LNCAP (cell line): Measurements from ENCODE around the gene TMEM255B.

ENCODE experiments used
- TF ChIP-seq, protein P1 (sequence below): fragments of 450-650 bp; IDR thresholded peaks from 2 replicates; pipeline ENCODE4 v1.5.1; 2017; ENCODE audit warnings: mild to moderate bottlenecking

TMEM255B gene

DNA sequence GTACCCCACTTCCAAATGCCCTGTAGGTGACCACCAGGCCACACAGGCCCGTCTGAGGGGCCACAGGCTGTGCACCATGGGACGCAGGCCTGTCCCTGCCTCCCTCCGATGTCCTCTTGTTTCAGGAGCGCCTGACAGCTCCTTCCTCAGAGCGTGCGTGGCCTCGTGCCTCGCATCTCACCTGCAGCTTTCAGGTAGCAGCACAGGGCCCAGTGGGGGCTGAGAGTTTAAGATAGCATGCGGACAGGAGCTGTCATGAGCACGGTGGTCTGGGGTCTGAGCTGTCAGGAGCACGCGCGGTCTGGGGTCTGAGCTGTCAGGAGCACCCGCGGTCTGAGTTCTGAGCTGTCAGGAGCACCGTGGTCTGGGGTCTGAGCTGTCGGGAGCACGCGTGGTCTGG, 64.7 kb downstream of the TMEM255B start:
- TF ChIP-seq, protein P1, sequence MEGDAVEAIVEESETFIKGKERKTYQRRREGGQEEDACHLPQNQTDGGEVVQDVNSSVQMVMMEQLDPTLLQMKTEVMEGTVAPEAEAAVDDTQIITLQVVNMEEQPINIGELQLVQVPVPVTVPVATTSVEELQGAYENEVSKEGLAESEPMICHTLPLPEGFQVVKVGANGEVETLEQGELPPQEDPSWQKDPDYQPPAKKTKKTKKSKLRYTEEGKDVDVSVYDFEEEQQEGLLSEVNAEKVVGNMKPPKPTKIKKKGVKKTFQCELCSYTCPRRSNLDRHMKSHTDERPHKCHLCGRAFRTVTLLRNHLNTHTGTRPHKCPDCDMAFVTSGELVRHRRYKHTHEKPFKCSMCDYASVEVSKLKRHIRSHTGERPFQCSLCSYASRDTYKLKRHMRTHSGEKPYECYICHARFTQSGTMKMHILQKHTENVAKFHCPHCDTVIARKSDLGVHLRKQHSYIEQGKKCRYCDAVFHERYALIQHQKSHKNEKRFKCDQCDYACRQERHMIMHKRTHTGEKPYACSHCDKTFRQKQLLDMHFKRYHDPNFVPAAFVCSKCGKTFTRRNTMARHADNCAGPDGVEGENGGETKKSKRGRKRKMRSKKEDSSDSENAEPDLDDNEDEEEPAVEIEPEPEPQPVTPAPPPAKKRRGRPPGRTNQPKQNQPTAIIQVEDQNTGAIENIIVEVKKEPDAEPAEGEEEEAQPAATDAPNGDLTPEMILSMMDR, result no peak

DNA sequence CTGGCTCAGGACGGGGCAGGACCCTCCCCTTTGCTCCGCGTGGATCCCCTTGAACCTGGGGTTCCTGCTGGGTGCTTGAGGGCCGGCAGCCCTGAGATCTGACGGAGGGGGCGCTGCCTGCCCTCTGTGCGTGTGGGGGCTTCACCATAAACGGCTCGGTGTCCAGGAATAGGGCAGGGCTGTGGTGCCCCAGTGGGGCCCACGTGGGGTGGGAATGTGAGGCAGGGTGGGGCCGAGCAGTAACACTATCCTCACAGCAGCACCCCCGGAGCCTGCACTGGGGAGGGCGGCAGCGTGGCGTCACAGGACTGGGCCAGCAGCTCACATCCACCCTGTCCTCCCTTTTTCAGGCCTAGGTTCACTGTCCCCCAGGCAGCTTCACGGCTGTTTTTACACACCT, 66.8 kb downstream of the TMEM255B start:
- TF ChIP-seq, protein P1, result no peak

DNA sequence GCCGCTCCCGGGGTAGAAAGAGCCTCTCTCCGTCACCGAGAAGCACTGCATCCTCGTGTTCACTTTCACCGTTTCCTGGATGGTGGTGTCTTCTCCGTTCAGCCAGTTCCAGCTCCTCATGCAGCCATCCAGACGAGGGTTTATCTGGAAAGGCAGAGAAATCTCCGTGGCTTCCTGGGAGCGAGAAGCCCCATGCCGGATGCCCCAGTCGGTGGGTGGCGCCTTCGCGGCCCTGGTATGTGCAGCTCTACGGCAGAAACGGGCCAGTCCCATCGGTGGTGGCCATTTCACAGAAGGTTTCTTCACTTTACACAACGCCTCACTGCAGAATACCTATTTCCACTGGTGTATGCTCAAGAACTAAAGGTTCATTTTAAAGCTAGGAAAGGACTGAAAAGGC, 68.0 kb downstream of the TMEM255B start:
- TF ChIP-seq, protein P1, result no peak

DNA sequence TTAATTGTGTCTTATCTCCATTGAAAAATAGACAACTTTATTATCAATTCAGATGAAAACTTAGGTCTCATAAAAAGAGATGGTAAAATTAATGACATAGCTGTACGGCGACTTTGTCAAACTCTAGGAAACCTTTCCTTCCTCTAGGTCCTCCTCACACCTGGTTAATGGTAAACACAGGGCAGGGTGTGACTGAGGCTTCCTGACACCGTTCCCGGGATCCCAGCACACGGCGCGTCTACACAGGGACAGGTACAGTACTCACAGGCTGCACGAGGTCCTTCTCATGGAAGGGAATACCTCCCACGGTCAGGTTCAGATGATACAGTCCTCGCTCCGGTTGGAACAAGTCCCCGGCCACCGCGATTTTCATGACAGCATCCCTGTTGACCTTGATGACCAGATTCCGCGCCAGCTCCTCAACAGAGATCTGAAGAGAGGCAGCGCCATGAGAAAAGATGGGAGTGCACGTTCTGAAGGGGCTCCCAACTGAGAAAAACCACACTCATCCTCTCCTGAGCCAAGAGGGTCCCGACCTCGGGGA, 69.3 kb downstream of the TMEM255B start:
- TF ChIP-seq, protein P1, result no peak

DNA sequence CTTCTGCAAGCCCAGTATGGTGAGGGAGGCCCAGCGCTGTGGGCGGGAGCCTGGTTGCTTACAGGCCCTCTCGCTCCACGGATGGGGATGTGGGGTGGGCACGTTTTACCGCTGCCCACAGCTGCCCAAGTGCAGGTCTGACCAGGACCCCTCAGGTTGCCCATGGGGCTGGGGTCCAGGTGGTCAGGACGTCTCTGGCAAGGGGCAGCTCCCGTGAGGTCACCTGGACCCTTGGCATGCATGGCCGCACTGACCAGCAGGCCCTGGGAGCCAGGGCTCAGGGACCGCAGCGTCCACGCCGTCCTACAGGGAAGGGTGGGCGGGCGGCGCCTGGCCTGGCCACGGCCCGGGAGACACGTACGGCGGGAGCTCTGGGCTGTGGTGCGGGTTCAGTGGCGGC, 72.0 kb downstream of the TMEM255B start:
- TF ChIP-seq, protein P1, result no peak

DNA sequence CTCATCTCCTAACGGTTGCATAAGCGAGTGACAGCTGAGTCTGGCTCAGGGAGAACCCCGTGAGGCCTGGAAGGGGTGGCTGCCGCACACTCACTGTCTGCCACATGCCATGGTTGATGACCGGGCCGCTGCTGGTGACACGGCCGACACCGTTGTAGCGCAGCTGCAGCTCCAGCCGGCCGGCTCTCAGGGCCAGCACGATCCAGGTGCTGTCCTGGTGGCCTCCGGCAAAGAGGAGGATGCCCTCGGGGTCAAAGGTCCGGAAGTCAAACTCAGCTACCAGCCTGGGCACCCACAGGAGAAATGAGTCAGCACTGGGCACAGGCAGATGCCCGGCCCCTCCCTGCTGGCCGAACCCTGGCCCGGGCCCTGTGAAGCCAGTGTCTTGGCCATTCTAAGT, 73.2 kb downstream of the TMEM255B start:
- TF ChIP-seq, protein P1, result no peak

DNA sequence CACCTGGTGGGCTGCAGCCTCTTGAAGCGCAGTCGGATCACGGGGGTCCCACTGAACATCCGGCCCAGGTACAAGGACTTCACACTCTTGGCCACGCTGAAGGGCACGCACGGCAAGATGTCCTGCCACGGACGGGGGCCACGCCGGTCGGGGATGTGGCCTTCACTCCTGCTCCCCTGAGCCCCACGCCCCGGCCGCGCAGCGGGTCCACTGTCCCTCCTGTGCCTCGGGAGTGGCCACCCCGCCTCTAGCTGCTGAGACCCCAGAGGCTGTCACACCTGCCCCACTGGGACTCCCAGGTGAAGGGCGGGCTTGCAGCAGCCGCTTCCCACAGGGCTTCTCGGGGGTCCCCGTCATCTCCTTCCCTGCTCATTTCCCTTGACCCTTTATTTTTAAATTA, 73.6 kb downstream of the TMEM255B start:
- TF ChIP-seq, protein P1, result no peak
